K562 (cell line): Measurements from ENCODE around the gene FCGR2B. TPM values are rescaled to one million over a fixed set of nuclear protein-coding genes. Genes with fewer than 3 reads are reported as not detected.
"Not testable (repeated sequence)": the region's sequence is repeated elsewhere in the genome, so short reads cannot be mapped to it uniquely, and the experiment has no call there.

Source experiments
- MYNN ChIP-seq, 2 experiments: sonication (generic); formaldehyde crosslinking in 1 of 2; IDR thresholded peaks; 2 replicates each; pipeline versions ENCODE4 v1.5.0 to v1.6.1; 2016 to 2020; ENCODE audit warnings: antibody characterized with exemption in 1 of 2, missing genetic modification reagents in 1 of 2
- NFIC ChIP-seq: fragments of 450-650 bp; IDR thresholded peaks from 2 replicates; pipeline ENCODE4 v1.6.1; 2017; ENCODE audit warnings: mild to moderate bottlenecking, inconsistent platforms
- polyA plus RNA-seq, 8 experiments: library from polyadenylated mRNA; depleted of rRNA in 4 of 8; stranded (reverse) in 5 of 8; unstranded in 3 of 8; fragments of >200 nt; fragmentation: Nextera tagmentation in 2 of 8; fragmentation: Illumina TruSeq in 1 of 8; extraction: Ambion mirVana in 2 of 8; extraction: Trizol in 1 of 8; gene quantifications; 2 replicates each; pipeline versions ENCODE4 v1.2.1 to v1.2.3, GENCODE V29; 2011 to 2014; ENCODE audit warnings: inconsistent platforms in 1 of 8, missing spikeins in 1 of 8
- total RNA-seq, 7 experiments: library from RNA; depleted of rRNA in 6 of 7; stranded (reverse); fragments of >200 nt in 6 of 7; fragmentation: Illumina TruSeq in 2 of 7; extraction: Trizol in 2 of 7; gene quantifications; 2 replicates each; pipeline versions ENCODE4 v1.2.1 to v1.2.3, GENCODE V29; 2011 to 2021; ENCODE audit warnings: low replicate concordance in 1 of 7
- TF ChIP-seq, protein P1 (sequence below), 2 experiments: fragments of 150-350 bp in 1 of 2; IDR thresholded peaks; 2 replicates each; pipeline ENCODE4 v1.6.1; 2012 to 2016; ENCODE audit warnings: low read depth in 2 of 2, low read length in 2 of 2, mild to moderate bottlenecking in 1 of 2, moderate library complexity in 1 of 2
- TF ChIP-seq, protein P2 (sequence below), 2 experiments: fragments of 450-650 bp; IDR thresholded peaks; 2 replicates each; pipeline ENCODE4 v1.6.1; 2018; ENCODE audit warnings: mild to moderate bottlenecking in 2 of 2, low read depth in 1 of 2; ENCODE audit not compliant: partially characterized antibody in 2 of 2
- TF ChIP-seq, protein P3 (sequence below): fragments of 450-650 bp; IDR thresholded peaks from 2 replicates; pipeline ENCODE4 v1.7.1; 2018; ENCODE audit warnings: mild to moderate bottlenecking, low read depth; ENCODE audit not compliant: partially characterized antibody

The FCGR2B gene
- total and polyA plus RNA-seq, 9 of the 15 experiments (the other 6 are each of a cell fraction or from before 2014, with no cell fraction given) = 1.7 to 8.9 (median 3.9) TPM

DNA sequence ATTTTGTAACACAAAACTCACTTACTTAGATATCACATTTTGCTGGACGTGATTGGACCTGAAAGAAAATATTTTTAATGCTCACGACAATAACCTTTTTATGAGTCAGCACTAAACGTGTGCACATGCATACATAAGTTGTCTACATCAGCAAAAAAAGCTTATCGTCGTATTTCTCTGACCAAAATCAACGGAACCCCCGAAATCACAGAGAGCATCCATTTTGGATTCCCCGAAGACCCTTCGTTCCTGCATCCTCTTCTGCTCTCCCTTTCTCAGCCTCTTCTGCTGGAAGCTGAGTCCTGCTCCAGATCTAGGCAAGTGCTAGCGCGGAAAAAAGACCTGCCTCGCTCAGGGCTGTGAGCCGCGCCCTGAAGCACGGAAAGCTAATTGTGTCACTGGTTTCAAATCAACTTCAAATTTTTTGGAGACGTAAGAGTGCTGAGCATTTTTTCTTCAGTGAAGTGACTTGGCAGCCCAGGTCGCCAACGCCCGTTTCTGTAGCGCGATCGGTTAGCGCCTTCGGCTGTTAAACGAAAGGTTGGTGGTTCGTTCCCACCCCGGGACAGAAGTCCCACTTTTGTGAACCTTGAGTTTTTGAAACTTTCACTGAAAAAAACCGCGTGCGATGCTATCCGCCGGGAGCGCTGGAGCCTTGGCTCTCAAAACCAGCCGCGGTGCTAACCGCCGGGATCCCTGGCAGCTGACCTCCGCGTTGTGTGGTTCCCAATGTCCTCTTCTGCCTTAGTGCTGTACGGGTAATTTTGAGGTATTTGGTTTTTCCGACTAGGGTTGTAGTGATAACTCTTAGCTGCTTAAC is 41.6 kb upstream of the FCGR2B start (continued):
- TF ChIP-seq, protein P1, sequence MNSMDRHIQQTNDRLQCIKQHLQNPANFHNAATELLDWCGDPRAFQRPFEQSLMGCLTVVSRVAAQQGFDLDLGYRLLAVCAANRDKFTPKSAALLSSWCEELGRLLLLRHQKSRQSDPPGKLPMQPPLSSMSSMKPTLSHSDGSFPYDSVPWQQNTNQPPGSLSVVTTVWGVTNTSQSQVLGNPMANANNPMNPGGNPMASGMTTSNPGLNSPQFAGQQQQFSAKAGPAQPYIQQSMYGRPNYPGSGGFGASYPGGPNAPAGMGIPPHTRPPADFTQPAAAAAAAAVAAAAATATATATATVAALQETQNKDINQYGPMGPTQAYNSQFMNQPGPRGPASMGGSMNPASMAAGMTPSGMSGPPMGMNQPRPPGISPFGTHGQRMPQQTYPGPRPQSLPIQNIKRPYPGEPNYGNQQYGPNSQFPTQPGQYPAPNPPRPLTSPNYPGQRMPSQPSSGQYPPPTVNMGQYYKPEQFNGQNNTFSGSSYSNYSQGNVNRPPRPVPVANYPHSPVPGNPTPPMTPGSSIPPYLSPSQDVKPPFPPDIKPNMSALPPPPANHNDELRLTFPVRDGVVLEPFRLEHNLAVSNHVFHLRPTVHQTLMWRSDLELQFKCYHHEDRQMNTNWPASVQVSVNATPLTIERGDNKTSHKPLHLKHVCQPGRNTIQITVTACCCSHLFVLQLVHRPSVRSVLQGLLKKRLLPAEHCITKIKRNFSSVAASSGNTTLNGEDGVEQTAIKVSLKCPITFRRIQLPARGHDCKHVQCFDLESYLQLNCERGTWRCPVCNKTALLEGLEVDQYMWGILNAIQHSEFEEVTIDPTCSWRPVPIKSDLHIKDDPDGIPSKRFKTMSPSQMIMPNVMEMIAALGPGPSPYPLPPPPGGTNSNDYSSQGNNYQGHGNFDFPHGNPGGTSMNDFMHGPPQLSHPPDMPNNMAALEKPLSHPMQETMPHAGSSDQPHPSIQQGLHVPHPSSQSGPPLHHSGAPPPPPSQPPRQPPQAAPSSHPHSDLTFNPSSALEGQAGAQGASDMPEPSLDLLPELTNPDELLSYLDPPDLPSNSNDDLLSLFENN (IDR thresholded peaks at IDR 0.05; ENCODE audit: low read depth in 2 of 2, low read length in 2 of 2) = 0 out of 4 replicates have a peak, but pooled peaks of 1 of the 2 experiments have one; percentile 13
- TF ChIP-seq, protein P2, sequence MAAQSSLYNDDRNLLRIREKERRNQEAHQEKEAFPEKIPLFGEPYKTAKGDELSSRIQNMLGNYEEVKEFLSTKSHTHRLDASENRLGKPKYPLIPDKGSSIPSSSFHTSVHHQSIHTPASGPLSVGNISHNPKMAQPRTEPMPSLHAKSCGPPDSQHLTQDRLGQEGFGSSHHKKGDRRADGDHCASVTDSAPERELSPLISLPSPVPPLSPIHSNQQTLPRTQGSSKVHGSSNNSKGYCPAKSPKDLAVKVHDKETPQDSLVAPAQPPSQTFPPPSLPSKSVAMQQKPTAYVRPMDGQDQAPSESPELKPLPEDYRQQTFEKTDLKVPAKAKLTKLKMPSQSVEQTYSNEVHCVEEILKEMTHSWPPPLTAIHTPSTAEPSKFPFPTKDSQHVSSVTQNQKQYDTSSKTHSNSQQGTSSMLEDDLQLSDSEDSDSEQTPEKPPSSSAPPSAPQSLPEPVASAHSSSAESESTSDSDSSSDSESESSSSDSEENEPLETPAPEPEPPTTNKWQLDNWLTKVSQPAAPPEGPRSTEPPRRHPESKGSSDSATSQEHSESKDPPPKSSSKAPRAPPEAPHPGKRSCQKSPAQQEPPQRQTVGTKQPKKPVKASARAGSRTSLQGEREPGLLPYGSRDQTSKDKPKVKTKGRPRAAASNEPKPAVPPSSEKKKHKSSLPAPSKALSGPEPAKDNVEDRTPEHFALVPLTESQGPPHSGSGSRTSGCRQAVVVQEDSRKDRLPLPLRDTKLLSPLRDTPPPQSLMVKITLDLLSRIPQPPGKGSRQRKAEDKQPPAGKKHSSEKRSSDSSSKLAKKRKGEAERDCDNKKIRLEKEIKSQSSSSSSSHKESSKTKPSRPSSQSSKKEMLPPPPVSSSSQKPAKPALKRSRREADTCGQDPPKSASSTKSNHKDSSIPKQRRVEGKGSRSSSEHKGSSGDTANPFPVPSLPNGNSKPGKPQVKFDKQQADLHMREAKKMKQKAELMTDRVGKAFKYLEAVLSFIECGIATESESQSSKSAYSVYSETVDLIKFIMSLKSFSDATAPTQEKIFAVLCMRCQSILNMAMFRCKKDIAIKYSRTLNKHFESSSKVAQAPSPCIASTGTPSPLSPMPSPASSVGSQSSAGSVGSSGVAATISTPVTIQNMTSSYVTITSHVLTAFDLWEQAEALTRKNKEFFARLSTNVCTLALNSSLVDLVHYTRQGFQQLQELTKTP (IDR thresholded peaks at IDR 0.05; ENCODE audit: low read depth in 1 of 2, partially characterized antibody in 2 of 2) = peak in 1 of 2 experiments; percentile 50
- TF ChIP-seq NFIC (peak; percentile 68), MYNN (IDR thresholded peaks at IDR 0.05) (peak; percentile 15; the same call in 1 of the 2 replicates)
- not testable (repeated sequence) for TF ChIP-seq MYNN (CRISPR knock-in tag; IDR thresholded peaks at IDR 0.05)
- TF ChIP-seq, protein P3, sequence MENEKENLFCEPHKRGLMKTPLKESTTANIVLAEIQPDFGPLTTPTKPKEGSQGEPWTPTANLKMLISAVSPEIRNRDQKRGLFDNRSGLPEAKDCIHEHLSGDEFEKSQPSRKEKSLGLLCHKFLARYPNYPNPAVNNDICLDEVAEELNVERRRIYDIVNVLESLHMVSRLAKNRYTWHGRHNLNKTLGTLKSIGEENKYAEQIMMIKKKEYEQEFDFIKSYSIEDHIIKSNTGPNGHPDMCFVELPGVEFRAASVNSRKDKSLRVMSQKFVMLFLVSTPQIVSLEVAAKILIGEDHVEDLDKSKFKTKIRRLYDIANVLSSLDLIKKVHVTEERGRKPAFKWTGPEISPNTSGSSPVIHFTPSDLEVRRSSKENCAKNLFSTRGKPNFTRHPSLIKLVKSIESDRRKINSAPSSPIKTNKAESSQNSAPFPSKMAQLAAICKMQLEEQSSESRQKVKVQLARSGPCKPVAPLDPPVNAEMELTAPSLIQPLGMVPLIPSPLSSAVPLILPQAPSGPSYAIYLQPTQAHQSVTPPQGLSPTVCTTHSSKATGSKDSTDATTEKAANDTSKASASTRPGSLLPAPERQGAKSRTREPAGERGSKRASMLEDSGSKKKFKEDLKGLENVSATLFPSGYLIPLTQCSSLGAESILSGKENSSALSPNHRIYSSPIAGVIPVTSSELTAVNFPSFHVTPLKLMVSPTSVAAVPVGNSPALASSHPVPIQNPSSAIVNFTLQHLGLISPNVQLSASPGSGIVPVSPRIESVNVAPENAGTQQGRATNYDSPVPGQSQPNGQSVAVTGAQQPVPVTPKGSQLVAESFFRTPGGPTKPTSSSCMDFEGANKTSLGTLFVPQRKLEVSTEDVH = peak; percentile 46
